Breast epithelium (tissue), 3 donors: ENCODE measurements around the gene ANKRD6.

Experiments
- POLR2AphosphoS5 ChIP-seq, 3 donors: sonication (generic); formaldehyde crosslinking; IDR thresholded peaks; one replicate each; pipeline ENCODE4 v1.6.1; 2017; ENCODE audit warnings: antibody characterized with exemption in 3 of 3
- TF ChIP-seq, protein P1 (sequence below), 3 donors: fragments of 450-650 bp; IDR thresholded peaks; one replicate each; pipeline ENCODE4 v1.5.1; 2016 to 2017; ENCODE audit warnings: antibody characterized with exemption in 3 of 3, mild to moderate bottlenecking in 3 of 3, moderate library complexity in 3 of 3

DNA sequence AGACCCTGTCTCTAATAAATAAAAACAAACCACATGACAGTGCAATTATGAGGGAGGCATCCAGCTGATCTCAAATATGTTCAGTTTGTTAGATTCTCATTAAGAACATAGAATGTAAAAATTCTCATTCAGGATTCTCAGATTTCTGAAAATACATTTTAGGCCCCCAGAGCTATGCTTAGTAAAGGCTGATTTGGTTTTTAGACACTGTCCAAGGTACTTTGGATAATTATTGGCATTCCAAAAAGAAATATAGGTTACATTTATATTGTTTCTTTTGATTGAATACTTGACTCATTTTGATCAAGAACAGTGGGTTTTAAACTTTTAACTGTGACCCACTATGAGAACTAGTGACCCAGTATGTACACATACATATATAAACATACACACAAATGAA lies 55.5 kb downstream of the ANKRD6 start:
- no peak for TF ChIP-seq POLR2AphosphoS5 (IDR thresholded peaks at IDR 0.05)
- TF ChIP-seq, protein P1, sequence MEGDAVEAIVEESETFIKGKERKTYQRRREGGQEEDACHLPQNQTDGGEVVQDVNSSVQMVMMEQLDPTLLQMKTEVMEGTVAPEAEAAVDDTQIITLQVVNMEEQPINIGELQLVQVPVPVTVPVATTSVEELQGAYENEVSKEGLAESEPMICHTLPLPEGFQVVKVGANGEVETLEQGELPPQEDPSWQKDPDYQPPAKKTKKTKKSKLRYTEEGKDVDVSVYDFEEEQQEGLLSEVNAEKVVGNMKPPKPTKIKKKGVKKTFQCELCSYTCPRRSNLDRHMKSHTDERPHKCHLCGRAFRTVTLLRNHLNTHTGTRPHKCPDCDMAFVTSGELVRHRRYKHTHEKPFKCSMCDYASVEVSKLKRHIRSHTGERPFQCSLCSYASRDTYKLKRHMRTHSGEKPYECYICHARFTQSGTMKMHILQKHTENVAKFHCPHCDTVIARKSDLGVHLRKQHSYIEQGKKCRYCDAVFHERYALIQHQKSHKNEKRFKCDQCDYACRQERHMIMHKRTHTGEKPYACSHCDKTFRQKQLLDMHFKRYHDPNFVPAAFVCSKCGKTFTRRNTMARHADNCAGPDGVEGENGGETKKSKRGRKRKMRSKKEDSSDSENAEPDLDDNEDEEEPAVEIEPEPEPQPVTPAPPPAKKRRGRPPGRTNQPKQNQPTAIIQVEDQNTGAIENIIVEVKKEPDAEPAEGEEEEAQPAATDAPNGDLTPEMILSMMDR (IDR thresholded peaks at IDR 0.05): no peak
